ENCODE results near the gene RAB33A. TPM values are rescaled to one million over a fixed set of nuclear protein-coding genes. Genes with fewer than 3 reads are reported as not detected.

Gene RAB33A
- total RNA-seq, 2 experiments from 2014 or later = 0.68 to 0.92 TPM

DNA sequence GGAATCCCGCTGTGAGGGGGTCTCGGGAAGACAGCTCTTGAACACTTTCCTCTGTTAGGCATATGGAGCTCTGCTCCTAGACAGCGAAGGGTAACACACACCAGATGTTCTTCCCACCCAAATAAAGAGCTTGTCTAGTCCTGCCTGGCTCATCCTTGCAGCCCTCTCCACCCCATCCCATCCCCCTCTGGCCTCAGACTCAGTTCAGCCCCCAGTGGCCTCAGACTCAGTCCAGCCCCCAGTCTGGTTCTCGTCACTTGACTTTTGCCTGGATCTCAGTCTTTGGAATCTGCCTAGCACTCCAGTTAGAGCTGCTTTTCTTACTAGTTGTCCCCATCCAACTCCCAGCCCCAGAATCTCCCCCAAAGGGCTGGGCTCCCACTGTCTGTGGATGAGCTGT lies 14.9 kb downstream of the RAB33A start:
- ChIA-PET POLR2A (interaction anchor here (1.0 to 1.6 kb wide), 4 partner anchors 16 to 44 kb away, joined by 3 to 8 read pairs (median 4); no protein-coding TSS in a partner anchor), CTCF (ENCODE audit: unreplicated experiment) (interaction anchor here (0.6 kb wide), 1 partner anchor 10 kb away, joined by 3 read pairs; no protein-coding TSS in a partner anchor)
- H3K9me3 ChIP-seq (ENCODE audit: low read length) = no peaks in the 10 kb centered on the region
- no peaks in the 10 kb centered on the region for H3K36me3 ChIP-seq (ENCODE audit: insufficient read depth, low read length)
- no peak overlapping the region for H3K27ac ChIP-seq (ENCODE audit: low read depth, low read length, poor library complexity, severe bottlenecking)
- no peak overlapping the region for H3K4me3 ChIP-seq (ENCODE audit: low read depth, low read length, poor library complexity, severe bottlenecking)
- H4K20me1 ChIP-seq (ENCODE audit: insufficient read depth, low read length) = no peaks in the 10 kb centered on the region
- intact Hi-C loops (cut with micrococcal nuclease; ENCODE audit: unreplicated experiment) = no loop called here
- H3K4me2 ChIP-seq (ENCODE audit: low read length) = no peak overlapping the region
- TF ChIP-seq EZH2phosphoT487 (IDR thresholded peaks at IDR 0.05; ENCODE audit: borderline replicate concordance, low read depth, low read length) = no peak
- TF ChIP-seq CTCF (conservative IDR thresholded peaks at IDR 0.05; ENCODE audit: low read length) = no peak
- DNase-seq (ENCODE audit: low spot score) = no peak
- H3K79me2 ChIP-seq (ENCODE audit: insufficient read depth, low read depth, low read length) = no peaks in the 10 kb centered on the region
- BruUV-seq (replicated peaks) = no TSS peak
- no peaks in the 10 kb centered on the region for H3K9me2 ChIP-seq (ENCODE audit: insufficient read depth, low read length)
- no peak overlapping the region for H2AFZ ChIP-seq (ENCODE audit: low read length)
- peaks cover 32% of the 10 kb centered on the region for H3K4me1 ChIP-seq (ENCODE audit: insufficient read depth, low read length, poor library complexity, severe bottlenecking)

DNA sequence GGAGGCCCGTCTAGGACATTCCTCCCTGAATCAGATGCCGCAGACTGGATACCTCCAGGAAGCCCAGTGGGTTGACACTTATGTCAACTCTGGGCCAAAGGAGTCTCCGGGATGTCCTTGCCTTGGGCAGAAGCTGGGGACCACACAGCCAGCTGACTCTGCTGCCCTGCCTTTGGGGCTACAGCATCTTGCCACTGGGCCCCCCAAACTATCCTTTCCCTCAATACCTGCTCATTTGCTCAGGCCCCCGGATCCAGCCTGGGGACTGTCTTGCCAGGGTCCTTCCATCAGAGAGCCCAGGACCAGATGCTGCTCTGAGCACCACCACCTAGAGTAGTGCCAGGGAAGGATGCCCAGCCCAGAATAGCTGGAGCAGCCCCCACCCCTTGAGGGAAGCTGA lies 19.0 kb downstream of the RAB33A start:
- no peaks in the 10 kb centered on the region for H4K20me1 ChIP-seq (ENCODE audit: insufficient read depth, low read length)
- H3K4me2 ChIP-seq (ENCODE audit: low read length) = no peak overlapping the region
- TF ChIP-seq CTCF (conservative IDR thresholded peaks at IDR 0.05; ENCODE audit: low read length) = no peak
- H3K4me1 ChIP-seq (ENCODE audit: insufficient read depth, low read length, poor library complexity, severe bottlenecking) = peaks cover 13% of the 10 kb centered on the region
- no peaks in the 10 kb centered on the region for H3K9me3 ChIP-seq (ENCODE audit: low read length)
- H3K79me2 ChIP-seq (ENCODE audit: insufficient read depth, low read depth, low read length) = no peaks in the 10 kb centered on the region
- H3K27ac ChIP-seq (ENCODE audit: low read depth, low read length, poor library complexity, severe bottlenecking) = no peak overlapping the region
- no peak overlapping the region for H2AFZ ChIP-seq (ENCODE audit: low read length)
- H3K36me3 ChIP-seq (ENCODE audit: insufficient read depth, low read length) = no peaks in the 10 kb centered on the region
- ChIA-PET POLR2A (no interaction called here), CTCF (ENCODE audit: unreplicated experiment) (interaction anchor here (0.8 kb wide), 1 partner anchor 130 kb away, joined by 3 read pairs; no protein-coding TSS in a partner anchor)
- no peak for DNase-seq (ENCODE audit: low spot score)
- no TSS peak for BruUV-seq (replicated peaks)
- H3K9me2 ChIP-seq (ENCODE audit: insufficient read depth, low read length) = no peaks in the 10 kb centered on the region
- no peak overlapping the region for H3K4me3 ChIP-seq (ENCODE audit: low read depth, low read length, poor library complexity, severe bottlenecking)
- intact Hi-C loops (cut with micrococcal nuclease; ENCODE audit: unreplicated experiment) = loop anchor here (5.0 to 10.0 kb wide), 3 partner anchors 54 to 266 kb away; no protein-coding TSS in a partner anchor

GRCh38 chrX:130196466-130196865 lies 24.7 kb downstream of the RAB33A start:
- no TSS peak for BruUV-seq (replicated peaks)
- no peak overlapping the region for H3K4me3 ChIP-seq (ENCODE audit: low read depth, low read length, poor library complexity, severe bottlenecking)
- intact Hi-C loops (cut with micrococcal nuclease; ENCODE audit: unreplicated experiment) = loop anchor here (10.0 kb wide), 1 partner anchor 272 kb away; no protein-coding TSS in a partner anchor
- H3K79me2 ChIP-seq (ENCODE audit: insufficient read depth, low read depth, low read length) = no peaks in the 10 kb centered on the region
- H3K27ac ChIP-seq (ENCODE audit: low read depth, low read length, poor library complexity, severe bottlenecking) = no peak overlapping the region
- DNase-seq (ENCODE audit: low spot score) = no peak
- no peaks in the 10 kb centered on the region for H3K36me3 ChIP-seq (ENCODE audit: insufficient read depth, low read length)
- no peaks in the 10 kb centered on the region for H4K20me1 ChIP-seq (ENCODE audit: insufficient read depth, low read length)
- H2AFZ ChIP-seq (ENCODE audit: low read length) = no peak overlapping the region
- no peak overlapping the region for H3K4me2 ChIP-seq (ENCODE audit: low read length)
- CTCF ChIA-PET (ENCODE audit: unreplicated experiment) = no interaction called here
- H3K9me2 ChIP-seq (ENCODE audit: insufficient read depth, low read length) = no peaks in the 10 kb centered on the region
- no peaks in the 10 kb centered on the region for H3K9me3 ChIP-seq (ENCODE audit: low read length)
- peaks cover 6% of the 10 kb centered on the region for H3K4me1 ChIP-seq (ENCODE audit: insufficient read depth, low read length, poor library complexity, severe bottlenecking)
- POLR2A ChIA-PET = no interaction called here
- TF ChIP-seq EZH2phosphoT487 (IDR thresholded peaks at IDR 0.05; ENCODE audit: borderline replicate concordance, low read depth, low read length) (no peak), CTCF (conservative IDR thresholded peaks at IDR 0.05; ENCODE audit: low read length) (no peak)

All from OCI-LY7 (cell line).